ENCODE measurements around the gene AP2B1. TPM values are rescaled to one million over a fixed set of nuclear protein-coding genes. Genes with fewer than 3 reads are reported as not detected.

Gene AP2B1
- total and polyA plus RNA-seq, 9 of the 15 experiments (the other 6 are each of a cell fraction or from before 2014, with no cell fraction given) = 60.1 to 287 (median 105) TPM

- peaks cover 28 to 71% of the 10 kb centered on the region in 2 experiments; a peak in 4 of 5 replicates for H3K27me3 ChIP-seq (ENCODE audit: control insufficient read depth in 2 of 2, insufficient read depth in 2 of 2, low read length in 2 of 2)
- H3K9ac ChIP-seq (ENCODE audit: insufficient read depth in 1 of 2, low read depth in 2 of 2, low read length in 2 of 2) = no peak overlapping the region; a peak in 1 of 4 replicates
- FAIRE-seq = no peak
- peaks cover 0 to 22% of the 10 kb centered on the region in 2 experiments; a peak in 3 of 5 replicates for H3K4me1 ChIP-seq (replicated peaks in 1 of 2; ENCODE audit: control insufficient read depth in 2 of 2, insufficient read depth in 2 of 2, low read length in 2 of 2)
- BruUV-seq (replicated peaks) = no TSS peak
- H3K4me3 ChIP-seq = no peak overlapping the region
- H2AFZ ChIP-seq (ENCODE audit: low read depth, low read length) = no peak overlapping the region
- 2% methylated on average over 20 of the region's 24 CpGs for whole genome bisulfite sequencing (ENCODE audit: insufficient coverage, low coverage, missing lambda C conversion rate)
- no peaks in the 10 kb centered on the region for H3K9me3 ChIP-seq (replicated peaks; ENCODE audit: control insufficient read depth, insufficient read depth, low read depth, low read length)
- peaks cover 3% of the 10 kb centered on the region for H3K9me1 ChIP-seq (ENCODE audit: control insufficient read depth, insufficient read depth, low read length)
- in situ Hi-C loops (cut with MboI) = loop anchor here (5.0 kb wide), 1 partner anchor 41 kb away; the partner anchor contains the start of gene TAF15
- no peak for DNase-seq (ENCODE audit: extremely low read depth in 1 of 4, low spot score in 3 of 4)
- no peaks in the 10 kb centered on the region for H3K36me3 ChIP-seq (ENCODE audit: control insufficient read depth, insufficient read depth, low read length)
- no peaks in the 10 kb centered on the region for H3K79me2 ChIP-seq (ENCODE audit: control insufficient read depth, insufficient read depth, low read length)
- H3K4me2 ChIP-seq (ENCODE audit: insufficient read depth, low read length) = no peak overlapping the region
- ChIA-PET POLR2A (interaction anchor here (0.6 to 1.4 kb wide), 3 partner anchors 10 to 42 kb away, joined by 3 to 6 read pairs (median 3); partner anchors contain the start of gene TAF15), CTCF (ENCODE audit: low intra/inter-chr PET ratio) (interaction anchor here (0.6 to 2.3 kb wide), 2 partner anchors 35 to 38 kb away, joined by 3 to 20 read pairs; no protein-coding TSS in a partner anchor)
- no peak for ATAC-seq
- no peaks in the 10 kb centered on the region for H4K20me1 ChIP-seq (replicated peaks; ENCODE audit: control insufficient read depth, insufficient read depth, low read length)
- intact Hi-C loops (cut with micrococcal nuclease) = loop anchor here (10.0 kb wide), 1 partner anchor 178 kb away; the partner anchor contains the start of gene LYZL6
- no peak overlapping the region for H3K27ac ChIP-seq (ENCODE audit: extremely low read depth, low read depth, low read length)
- TF ChIP-seq HNRNPUL1 (IDR thresholded peaks at IDR 0.05; ENCODE audit: low read length) (no peak), ZNF584 (CRISPR knock-in tag; IDR thresholded peaks at IDR 0.05; ENCODE audit: low read depth) (no peak), CTCFL (IDR thresholded peaks at IDR 0.05; ENCODE audit: borderline replicate concordance, insufficient read depth, low read depth, low read length, poor library complexity, severe bottlenecking) (no peak), ZNF3 (CRISPR knock-in tag; IDR thresholded peaks at IDR 0.05) (no peak), LCOR (CRISPR knock-in tag; IDR thresholded peaks at IDR 0.05) (no peak), KAT2B (IDR thresholded peaks at IDR 0.05; ENCODE audit: low read depth, low read length) (no peak), ZNF740 (CRISPR knock-in tag; IDR thresholded peaks at IDR 0.05) (no peak), ZNF740 (tag; IDR thresholded peaks at IDR 0.05) (no peak), BRD9 (IDR thresholded peaks at IDR 0.05; ENCODE audit: low read depth, partially characterized antibody) (no peak), ZNF121 (CRISPR knock-in tag; conservative IDR thresholded peaks at IDR 0.05) (no peak), ZBTB49 (CRISPR knock-in tag; IDR thresholded peaks at IDR 0.05; ENCODE audit: borderline replicate concordance) (no peak), CREB3L1 (IDR thresholded peaks at IDR 0.05; ENCODE audit: borderline replicate concordance, low read depth) (no peak), ZNF707 (CRISPR knock-in tag; conservative IDR thresholded peaks at IDR 0.05) (no peak), POLR2AphosphoS2 (IDR thresholded peaks at IDR 0.05; ENCODE audit: low read length) (no peak), CBX5 (IDR thresholded peaks at IDR 0.05; ENCODE audit: borderline replicate concordance, low read depth) (no peak), TARDBP (IDR thresholded peaks at IDR 0.05) (no peak), MECOM (CRISPR knock-in tag; IDR thresholded peaks at IDR 0.05) (no peak)
These were observed 179.4 kb downstream of the AP2B1 start for GRCh38 chr17:35766489-35766877.

Measured in K562 (cell line).